Measurements from ENCODE around the gene ZRANB2. TPM values are rescaled to one million over a fixed set of nuclear protein-coding genes. Genes with fewer than 3 reads are reported as not detected.

The ZRANB2 gene
- total and polyA plus RNA-seq, 9 of the 15 experiments (the other 6 are each of a cell fraction or from before 2014, with no cell fraction given): 80.8 to 264 (median 157) TPM

DNA sequence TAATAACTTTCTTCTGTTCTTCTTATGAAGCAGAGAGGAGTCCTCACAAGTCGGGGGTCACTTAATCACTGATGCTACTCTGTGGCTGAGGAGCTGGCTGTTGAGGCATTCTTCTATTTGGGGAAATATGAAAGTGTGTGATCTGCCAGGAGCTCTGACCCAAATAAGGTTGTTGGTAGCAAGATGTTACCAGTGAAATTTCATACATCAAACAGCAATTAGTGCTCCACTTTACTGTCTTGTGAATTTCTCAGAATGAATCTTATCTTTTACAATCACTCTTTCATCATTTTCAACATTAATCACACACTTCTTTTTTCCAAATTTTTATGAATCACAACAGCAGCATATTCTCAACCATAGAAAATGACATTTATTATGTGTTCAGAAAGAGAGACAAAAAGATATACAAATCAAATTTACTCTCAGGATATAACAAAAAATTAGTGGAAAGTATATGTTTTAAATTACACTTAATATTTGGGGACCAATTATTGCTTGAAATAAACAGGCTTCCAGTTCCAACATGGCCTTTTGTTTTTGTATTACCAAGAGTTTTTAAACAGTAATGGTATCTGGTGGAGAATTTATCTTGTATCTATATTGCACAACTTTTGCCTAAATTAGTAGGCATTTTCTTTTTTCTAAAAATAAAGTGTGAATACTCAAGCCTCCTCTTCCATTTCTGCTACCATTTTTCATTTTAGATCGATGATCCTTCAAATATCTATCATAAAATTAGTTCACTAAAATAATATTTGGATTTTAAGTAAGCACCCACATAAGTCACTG, 42.8 kb downstream of the ZRANB2 start (continued):
- TF ChIP-seq, protein P1, sequence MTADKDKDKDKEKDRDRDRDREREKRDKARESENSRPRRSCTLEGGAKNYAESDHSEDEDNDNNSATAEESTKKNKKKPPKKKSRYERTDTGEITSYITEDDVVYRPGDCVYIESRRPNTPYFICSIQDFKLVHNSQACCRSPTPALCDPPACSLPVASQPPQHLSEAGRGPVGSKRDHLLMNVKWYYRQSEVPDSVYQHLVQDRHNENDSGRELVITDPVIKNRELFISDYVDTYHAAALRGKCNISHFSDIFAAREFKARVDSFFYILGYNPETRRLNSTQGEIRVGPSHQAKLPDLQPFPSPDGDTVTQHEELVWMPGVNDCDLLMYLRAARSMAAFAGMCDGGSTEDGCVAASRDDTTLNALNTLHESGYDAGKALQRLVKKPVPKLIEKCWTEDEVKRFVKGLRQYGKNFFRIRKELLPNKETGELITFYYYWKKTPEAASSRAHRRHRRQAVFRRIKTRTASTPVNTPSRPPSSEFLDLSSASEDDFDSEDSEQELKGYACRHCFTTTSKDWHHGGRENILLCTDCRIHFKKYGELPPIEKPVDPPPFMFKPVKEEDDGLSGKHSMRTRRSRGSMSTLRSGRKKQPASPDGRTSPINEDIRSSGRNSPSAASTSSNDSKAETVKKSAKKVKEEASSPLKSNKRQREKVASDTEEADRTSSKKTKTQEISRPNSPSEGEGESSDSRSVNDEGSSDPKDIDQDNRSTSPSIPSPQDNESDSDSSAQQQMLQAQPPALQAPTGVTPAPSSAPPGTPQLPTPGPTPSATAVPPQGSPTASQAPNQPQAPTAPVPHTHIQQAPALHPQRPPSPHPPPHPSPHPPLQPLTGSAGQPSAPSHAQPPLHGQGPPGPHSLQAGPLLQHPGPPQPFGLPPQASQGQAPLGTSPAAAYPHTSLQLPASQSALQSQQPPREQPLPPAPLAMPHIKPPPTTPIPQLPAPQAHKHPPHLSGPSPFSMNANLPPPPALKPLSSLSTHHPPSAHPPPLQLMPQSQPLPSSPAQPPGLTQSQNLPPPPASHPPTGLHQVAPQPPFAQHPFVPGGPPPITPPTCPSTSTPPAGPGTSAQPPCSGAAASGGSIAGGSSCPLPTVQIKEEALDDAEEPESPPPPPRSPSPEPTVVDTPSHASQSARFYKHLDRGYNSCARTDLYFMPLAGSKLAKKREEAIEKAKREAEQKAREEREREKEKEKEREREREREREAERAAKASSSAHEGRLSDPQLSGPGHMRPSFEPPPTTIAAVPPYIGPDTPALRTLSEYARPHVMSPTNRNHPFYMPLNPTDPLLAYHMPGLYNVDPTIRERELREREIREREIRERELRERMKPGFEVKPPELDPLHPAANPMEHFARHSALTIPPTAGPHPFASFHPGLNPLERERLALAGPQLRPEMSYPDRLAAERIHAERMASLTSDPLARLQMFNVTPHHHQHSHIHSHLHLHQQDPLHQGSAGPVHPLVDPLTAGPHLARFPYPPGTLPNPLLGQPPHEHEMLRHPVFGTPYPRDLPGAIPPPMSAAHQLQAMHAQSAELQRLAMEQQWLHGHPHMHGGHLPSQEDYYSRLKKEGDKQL (CRISPR knock-in tag; IDR thresholded peaks at IDR 0.05; ENCODE audit: borderline replicate concordance): no peak

DNA sequence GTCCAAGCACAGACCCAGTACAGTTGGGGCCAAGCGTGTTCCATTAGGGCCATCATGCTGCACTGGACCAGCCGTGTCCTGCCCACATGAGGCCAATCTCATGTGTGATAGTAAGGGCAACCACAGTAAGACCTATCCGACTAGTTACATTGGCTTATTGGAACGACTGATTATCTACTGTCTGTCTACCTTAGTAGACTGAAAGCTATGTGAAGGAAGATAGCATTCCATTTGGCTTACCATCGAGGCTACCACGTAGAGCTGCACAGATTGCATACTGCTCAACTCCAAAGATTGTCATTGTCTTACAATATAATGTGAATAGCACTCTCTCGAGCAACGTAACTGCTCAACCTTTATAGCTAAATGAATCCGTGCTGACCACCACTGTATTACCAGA, 43.8 kb downstream of the ZRANB2 start:
- WGBS (ENCODE audit: insufficient coverage, low coverage, missing lambda C conversion rate): 90% methylated on average over 9 of the region's 9 CpGs
- no peak for FAIRE-seq
- H3K4me1 ChIP-seq (replicated peaks in 1 of 2; ENCODE audit: control insufficient read depth in 2 of 2, insufficient read depth in 2 of 2, low read length in 2 of 2): peaks cover 0 to 32% of the 10 kb centered on the region in 2 experiments; a peak in 4 of 5 replicates
- no TSS peak for BruUV-seq (replicated peaks)
- H3K9ac ChIP-seq (ENCODE audit: insufficient read depth in 1 of 2, low read depth in 2 of 2, low read length in 2 of 2): no peak overlapping the region
- no peak for DNase-seq (ENCODE audit: extremely low read depth in 1 of 4, low spot score in 3 of 4)
- H2AFZ ChIP-seq (ENCODE audit: low read depth, low read length): no peak overlapping the region
- H4K20me1 ChIP-seq (replicated peaks; ENCODE audit: control insufficient read depth, insufficient read depth, low read length): no peaks in the 10 kb centered on the region
- ATAC-seq: no peak
- in situ Hi-C loops (cut with MboI): no loop called here
- H3K9me3 ChIP-seq (replicated peaks; ENCODE audit: control insufficient read depth, insufficient read depth, low read depth, low read length): no peaks in the 10 kb centered on the region
- H3K27me3 ChIP-seq (ENCODE audit: control insufficient read depth in 2 of 2, insufficient read depth in 2 of 2, low read length in 2 of 2): no peaks in the 10 kb centered on the region
- no peak overlapping the region for H3K4me2 ChIP-seq (ENCODE audit: insufficient read depth, low read length)
- H3K4me3 ChIP-seq: no peak overlapping the region
- H3K36me3 ChIP-seq (ENCODE audit: control insufficient read depth, insufficient read depth, low read length): peaks cover 76% of the 10 kb centered on the region
- ChIA-PET POLR2A (interaction anchor here (0.8 to 3.1 kb wide), 2 partner anchors 9 to 23 kb away, joined by 3 to 16 read pairs; no protein-coding TSS in a partner anchor), CTCF (ENCODE audit: low intra/inter-chr PET ratio) (no interaction called here)
- H3K79me2 ChIP-seq (ENCODE audit: control insufficient read depth, insufficient read depth, low read length): peaks cover 73% of the 10 kb centered on the region
- no peak overlapping the region; the same call in 2 of the 3 replicates for H3K27ac ChIP-seq (ENCODE audit: extremely low read depth, low read depth, low read length)
- no peaks in the 10 kb centered on the region for H3K9me1 ChIP-seq (ENCODE audit: control insufficient read depth, insufficient read depth, low read length)
- intact Hi-C loops (cut with micrococcal nuclease): no loop called here
- TF ChIP-seq DNMT1 (IDR thresholded peaks at IDR 0.05): no peak
- TF ChIP-seq, protein P2, sequence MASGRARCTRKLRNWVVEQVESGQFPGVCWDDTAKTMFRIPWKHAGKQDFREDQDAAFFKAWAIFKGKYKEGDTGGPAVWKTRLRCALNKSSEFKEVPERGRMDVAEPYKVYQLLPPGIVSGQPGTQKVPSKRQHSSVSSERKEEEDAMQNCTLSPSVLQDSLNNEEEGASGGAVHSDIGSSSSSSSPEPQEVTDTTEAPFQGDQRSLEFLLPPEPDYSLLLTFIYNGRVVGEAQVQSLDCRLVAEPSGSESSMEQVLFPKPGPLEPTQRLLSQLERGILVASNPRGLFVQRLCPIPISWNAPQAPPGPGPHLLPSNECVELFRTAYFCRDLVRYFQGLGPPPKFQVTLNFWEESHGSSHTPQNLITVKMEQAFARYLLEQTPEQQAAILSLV (tag; IDR thresholded peaks at IDR 0.05): no peak
- TF ChIP-seq WHSC1 (IDR thresholded peaks at IDR 0.05; ENCODE audit: low read length): no peak
- TF ChIP-seq, protein P3, sequence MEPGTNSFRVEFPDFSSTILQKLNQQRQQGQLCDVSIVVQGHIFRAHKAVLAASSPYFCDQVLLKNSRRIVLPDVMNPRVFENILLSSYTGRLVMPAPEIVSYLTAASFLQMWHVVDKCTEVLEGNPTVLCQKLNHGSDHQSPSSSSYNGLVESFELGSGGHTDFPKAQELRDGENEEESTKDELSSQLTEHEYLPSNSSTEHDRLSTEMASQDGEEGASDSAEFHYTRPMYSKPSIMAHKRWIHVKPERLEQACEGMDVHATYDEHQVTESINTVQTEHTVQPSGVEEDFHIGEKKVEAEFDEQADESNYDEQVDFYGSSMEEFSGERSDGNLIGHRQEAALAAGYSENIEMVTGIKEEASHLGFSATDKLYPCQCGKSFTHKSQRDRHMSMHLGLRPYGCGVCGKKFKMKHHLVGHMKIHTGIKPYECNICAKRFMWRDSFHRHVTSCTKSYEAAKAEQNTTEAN (CRISPR knock-in tag; IDR thresholded peaks at IDR 0.05): no peak
- no peak for TF ChIP-seq ZNF143 (CRISPR knock-in tag; IDR thresholded peaks at IDR 0.05)
- no peak for TF ChIP-seq MTF1 (CRISPR knock-in tag; IDR thresholded peaks at IDR 0.05; ENCODE audit: borderline replicate concordance)
- TF ChIP-seq, protein P4, sequence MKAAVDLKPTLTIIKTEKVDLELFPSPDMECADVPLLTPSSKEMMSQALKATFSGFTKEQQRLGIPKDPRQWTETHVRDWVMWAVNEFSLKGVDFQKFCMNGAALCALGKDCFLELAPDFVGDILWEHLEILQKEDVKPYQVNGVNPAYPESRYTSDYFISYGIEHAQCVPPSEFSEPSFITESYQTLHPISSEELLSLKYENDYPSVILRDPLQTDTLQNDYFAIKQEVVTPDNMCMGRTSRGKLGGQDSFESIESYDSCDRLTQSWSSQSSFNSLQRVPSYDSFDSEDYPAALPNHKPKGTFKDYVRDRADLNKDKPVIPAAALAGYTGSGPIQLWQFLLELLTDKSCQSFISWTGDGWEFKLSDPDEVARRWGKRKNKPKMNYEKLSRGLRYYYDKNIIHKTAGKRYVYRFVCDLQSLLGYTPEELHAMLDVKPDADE (conservative IDR thresholded peaks at IDR 0.05; ENCODE audit: control insufficient read depth, low read depth, low read length): no peak
- TF ChIP-seq, protein P5, sequence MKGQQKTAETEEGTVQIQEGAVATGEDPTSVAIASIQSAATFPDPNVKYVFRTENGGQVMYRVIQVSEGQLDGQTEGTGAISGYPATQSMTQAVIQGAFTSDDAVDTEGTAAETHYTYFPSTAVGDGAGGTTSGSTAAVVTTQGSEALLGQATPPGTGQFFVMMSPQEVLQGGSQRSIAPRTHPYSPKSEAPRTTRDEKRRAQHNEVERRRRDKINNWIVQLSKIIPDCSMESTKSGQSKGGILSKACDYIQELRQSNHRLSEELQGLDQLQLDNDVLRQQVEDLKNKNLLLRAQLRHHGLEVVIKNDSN (CRISPR knock-in tag; IDR thresholded peaks at IDR 0.05): no peak

Data from K562 (cell line).